K562 (cell line): ENCODE measurements around the gene GASK1B. TPM values are rescaled to one million over a fixed set of nuclear protein-coding genes. Genes with fewer than 3 reads are reported as not detected.

Source experiments
- ATAC-seq: fragments of 200-7000 bp; cut with Tn5 transposase; 3 replicates; pipeline ENCODE4 v1.9.1; 2020; ENCODE audit warnings: moderate library complexity
- BruUV-seq: library from RNA; stranded (reverse); fragments of 400-500 nt; replicated peaks from 2 replicates; lab custom pipeline; 2021; lab: Mats Ljungman, UMichigan
- CTCF ChIA-PET: fragments of 300-600 bp; formaldehyde crosslinking; extraction: SDS; loops from one replicate; lab custom pipeline; 2021; ENCODE audit warnings: low intra/inter-chr PET ratio; lab: Yijun Ruan, JAX
- POLR2A ChIA-PET: fragments of 300-600, 350-650 bp; sonication (Branson Sonifier 250); formaldehyde crosslinking; extraction: SDS; loops from one replicate; lab custom pipeline; 2021; ENCODE audit warnings: antibody characterized with exemption, inconsistent platforms; lab: Yijun Ruan, JAX
- DNase-seq, 4 experiments: peaks; one replicate each; pipeline versions ENCODE4 v3.0.0 to v3.0.0-alpha.2; 2011 to 2018; ENCODE audit warnings: low spot score in 3 of 4, mixed read lengths in 3 of 4; ENCODE audit errors: extremely low read depth in 1 of 4
- FAIRE-seq: peaks from 2 replicates; lab custom pipeline; 2011; peaks lifted over from hg19 to GRCh38; lab: Jason Lieb, UNC
- H2AFZ ChIP-seq: 2 replicates; pipeline ENCODE4 v1.6.0; 2011; ENCODE audit warnings: low read depth, low read length, control low read depth, inconsistent platforms
- H3K27ac ChIP-seq: fragments of 200-600 bp; 3 replicates; pipeline ENCODE4 v1.8.0; 2011; ENCODE audit warnings: low read depth, mild to moderate bottlenecking, control low read depth, inconsistent platforms, low read length, moderate library complexity, mixed read lengths; ENCODE audit errors: extremely low read depth
- H3K27me3 ChIP-seq, 2 experiments: fragments of 300-600 bp in 1 of 2; 2 replicates in 1 of 2; 3 replicates in 1 of 2; pipeline versions ENCODE4 v1.6.0 to v1.8.0; 2011; ENCODE audit warnings: inconsistent platforms in 2 of 2, low read length in 2 of 2, mild to moderate bottlenecking in 1 of 2, mixed read lengths in 1 of 2, moderate library complexity in 1 of 2; ENCODE audit not compliant: control insufficient read depth in 2 of 2, insufficient read depth in 2 of 2
- H3K36me3 ChIP-seq: fragments of 300-600 bp; 3 replicates; pipeline ENCODE4 v1.8.0; 2011; ENCODE audit warnings: mild to moderate bottlenecking, low read length, inconsistent platforms; ENCODE audit not compliant: control insufficient read depth, insufficient read depth
- H3K4me1 ChIP-seq, 2 experiments: fragments of 200-600 bp in 1 of 2; replicated peaks in 1 of 2; 2 replicates in 1 of 2; 3 replicates in 1 of 2; pipeline versions ENCODE4 v1.5.1 to v1.8.0; 2011; ENCODE audit warnings: inconsistent platforms in 2 of 2, low read length in 2 of 2, mild to moderate bottlenecking in 1 of 2, mixed read lengths in 1 of 2, moderate library complexity in 1 of 2; ENCODE audit not compliant: control insufficient read depth in 2 of 2, insufficient read depth in 2 of 2
- H3K4me2 ChIP-seq: 2 replicates; pipeline ENCODE4 v1.6.1; 2011; ENCODE audit warnings: low read length, control low read depth, inconsistent platforms, mixed read lengths; ENCODE audit not compliant: insufficient read depth
- H3K4me3 ChIP-seq: fragments of 200-600 bp; sonication (generic), shearing (Covaris generic); 2 replicates; pipeline ENCODE4 v1.5.1; 2016; ENCODE audit warnings: control low read depth, inconsistent platforms
- H3K79me2 ChIP-seq: fragments of 200-600 bp; 3 replicates; pipeline ENCODE4 v1.8.0; 2011; ENCODE audit warnings: low read length, inconsistent platforms; ENCODE audit not compliant: control insufficient read depth, insufficient read depth
- H3K9ac ChIP-seq, 2 experiments: 2 replicates each; pipeline versions ENCODE4 v1.6.0 to v1.6.1; 2011; ENCODE audit warnings: low read depth in 2 of 2, low read length in 2 of 2, control low read depth in 1 of 2, inconsistent platforms in 1 of 2, mild to moderate bottlenecking in 1 of 2, mixed read lengths in 1 of 2; ENCODE audit not compliant: insufficient read depth in 1 of 2
- H3K9me1 ChIP-seq: one replicate; pipeline ENCODE4 v1.6.0; 2011; ENCODE audit warnings: inconsistent platforms, mild to moderate bottlenecking, low read length, moderate library complexity; ENCODE audit not compliant: control insufficient read depth, insufficient read depth
- H3K9me3 ChIP-seq: replicated peaks from 2 replicates; pipeline ENCODE4 v1.5.1; 2011; ENCODE audit warnings: low read depth, low read length, inconsistent platforms; ENCODE audit not compliant: control insufficient read depth, insufficient read depth
- H4K20me1 ChIP-seq: replicated peaks from 2 replicates; pipeline ENCODE4 v1.6.1; 2011; ENCODE audit warnings: low read length, inconsistent platforms, mixed read lengths; ENCODE audit not compliant: control insufficient read depth, insufficient read depth
- ARNT ChIP-seq, 2 experiments: fragments of 450-650 bp; IDR thresholded peaks; 2 replicates each; pipeline ENCODE4 v1.6.1; 2016; ENCODE audit warnings: mild to moderate bottlenecking in 1 of 2
- ATF4 ChIP-seq: fragments of 450-650 bp; formaldehyde crosslinking; IDR thresholded peaks from 2 replicates; pipeline ENCODE4 v1.4.0; 2022; ENCODE audit warnings: mild to moderate bottlenecking, moderate library complexity
- BMI1 ChIP-seq: fragments of 150-350 bp; IDR thresholded peaks from 2 replicates; pipeline ENCODE4 v1.6.1; 2014; ENCODE audit warnings: low read length
- E2F4 ChIP-seq: sonication (generic); formaldehyde crosslinking; IDR thresholded peaks from 2 replicates; pipeline ENCODE4 v1.8.0; 2022; ENCODE audit warnings: mild to moderate bottlenecking, low read depth, missing genetic modification reagents
- ESRRB ChIP-seq: fragments of 250-450 bp; sonication (Bioruptor Pico); IDR thresholded peaks from 2 replicates; pipeline ENCODE4 v1.5.0; 2020; ENCODE audit warnings: mild to moderate bottlenecking, moderate library complexity, borderline replicate concordance
- KHSRP ChIP-seq: fragments of 450-650 bp; IDR thresholded peaks from 2 replicates; pipeline ENCODE4 v1.6.1; 2017
- MITF ChIP-seq: IDR thresholded peaks from 2 replicates; pipeline ENCODE4 v1.6.1; 2014; ENCODE audit warnings: antibody characterized with exemption
- PCBP1 ChIP-seq: fragments of 200-400 bp; formaldehyde crosslinking; IDR thresholded peaks from 2 replicates; pipeline ENCODE4 v1.6.1; 2018; ENCODE audit warnings: mild to moderate bottlenecking, low read depth, low read length; ENCODE audit not compliant: poor library complexity, severe bottlenecking
- STAT5B ChIP-seq: fragments of 250-450 bp; sonication (Bioruptor Pico); IDR thresholded peaks from 2 replicates; pipeline ENCODE4 v1.8.0; 2021; ENCODE audit warnings: mild to moderate bottlenecking, inconsistent platforms
- WGBS: fragments of 100-300 bp; shearing (Covaris generic); methylation state at CpG from one replicate; pipeline ENCODE4 v1.1.6; 2016; ENCODE audit warnings: low coverage, mixed read lengths; ENCODE audit not compliant: insufficient coverage; ENCODE audit errors: missing lambda C conversion rate; 5-methylcytosine and 5-hydroxymethylcytosine counted together
- in situ Hi-C: fragments of 300-500 bp; cut with MboI; formaldehyde crosslinking; loops from 4 replicates; pipeline ENCODE4 v1.15.0; 2018; ENCODE audit warnings: inconsistent platforms, mixed read lengths
- intact Hi-C: fragments of 100-400 bp; cut with micrococcal nuclease; formaldehyde crosslinking; loops from 2 replicates; pipeline ENCODE4 v1.14.2; 2022
- polyA plus RNA-seq, 8 experiments: library from polyadenylated mRNA; depleted of rRNA in 4 of 8; stranded (reverse) in 5 of 8; unstranded in 3 of 8; fragments of >200 nt; fragmentation: Nextera tagmentation in 2 of 8; fragmentation: Illumina TruSeq in 1 of 8; extraction: Ambion mirVana in 2 of 8; extraction: Trizol in 1 of 8; gene quantifications; 2 replicates each; pipeline versions ENCODE4 v1.2.1 to v1.2.3, GENCODE V29; 2011 to 2014; ENCODE audit warnings: inconsistent platforms in 1 of 8, missing spikeins in 1 of 8
- total RNA-seq, 7 experiments: library from RNA; depleted of rRNA in 6 of 7; stranded (reverse); fragments of >200 nt in 6 of 7; fragmentation: Illumina TruSeq in 2 of 7; extraction: Trizol in 2 of 7; gene quantifications; 2 replicates each; pipeline versions ENCODE4 v1.2.1 to v1.2.3, GENCODE V29; 2011 to 2021; ENCODE audit warnings: low replicate concordance in 1 of 7

Gene GASK1B
- total and polyA plus RNA-seq, 9 of the 15 experiments (the other 6 are each of a cell fraction or from before 2014, with no cell fraction given) = 0.13 to 1.2 (median 0.61) TPM

GRCh38 chr4:158133551-158133950, 39.3 kb downstream of the GASK1B start:
- Histone ChIP-seq H3K27ac (no peak overlapping the region), H3K4me2 (no peak overlapping the region), H3K9ac (no peak overlapping the region), H3K36me3 (no peaks in the 10 kb centered on the region), H3K9me1 (no peaks in the 10 kb centered on the region), H3K9me3 (no peaks in the 10 kb centered on the region), H4K20me1 (no peaks in the 10 kb centered on the region), H3K27me3 (no peaks in the 10 kb centered on the region), H3K79me2 (no peaks in the 10 kb centered on the region), H2AFZ (no peak overlapping the region), H3K4me3 (no peak overlapping the region), H3K4me1 (no peaks in the 10 kb centered on the region)
- BruUV-seq = no TSS peak
- ChIA-PET CTCF (no interaction called here), POLR2A (no interaction called here)
- in situ Hi-C loops (no loop called here), intact Hi-C loops (no loop called here)
- no peak for FAIRE-seq
- 6% methylated on average over 4 of the region's 4 CpGs for WGBS
- no peak for DNase-seq
- no peak for TF ChIP-seq KHSRP
- no peak for TF ChIP-seq STAT5B
- no peak for TF ChIP-seq ATF4 (CRISPR knock-in tag)
- TF ChIP-seq ESRRB (CRISPR knock-in tag) = no peak
- no peak for TF ChIP-seq MITF
- no peak for TF ChIP-seq PCBP1
- no peak for TF ChIP-seq ARNT (IDR thresholded peaks at IDR 0.05)
- TF ChIP-seq E2F4 (CRISPR knock-in tag) = no peak
- TF ChIP-seq BMI1 = no peak
- ATAC-seq = no peak
